AML-193 (cell line): ENCODE data around the gene POC1B.
A peak's percentile ranks its signal among the peaks of the same experiment; 100 is the strongest.

Source experiments
- DNase-seq, 2 experiments: peaks; one replicate each; lab custom pipeline; 2025; lab: John Stamatoyannopoulos, UW

The POC1B gene

GRCh38 chr12:89389755-89390661 lies 135.8 kb downstream of the POC1B start:
- no peak for DNase-seq

DNA sequence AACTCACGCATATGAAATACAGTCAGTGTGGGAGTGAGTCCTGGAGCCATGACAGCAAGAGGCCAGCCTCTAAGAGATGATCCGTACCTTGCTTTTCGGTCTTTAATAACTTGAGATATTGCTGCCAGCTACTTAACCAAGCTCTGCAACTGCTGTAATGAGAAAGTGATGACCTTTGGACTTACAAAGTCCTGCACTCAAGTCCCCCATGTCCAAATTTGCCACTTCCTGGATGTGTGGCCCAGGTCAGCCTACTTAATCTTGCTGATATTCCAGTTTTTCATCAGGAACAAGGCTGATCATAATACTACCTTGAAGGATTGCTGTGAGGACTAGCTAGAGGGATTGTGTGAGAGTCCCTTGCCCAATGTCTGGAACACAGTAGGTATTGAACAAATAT lies 139.7 kb downstream of the POC1B start:
- DNase-seq: no peak

- DNase-seq: no peak
Measured at GRCh38 chr12:89384807-89385206, 141.0 kb downstream of the POC1B start.

DNA sequence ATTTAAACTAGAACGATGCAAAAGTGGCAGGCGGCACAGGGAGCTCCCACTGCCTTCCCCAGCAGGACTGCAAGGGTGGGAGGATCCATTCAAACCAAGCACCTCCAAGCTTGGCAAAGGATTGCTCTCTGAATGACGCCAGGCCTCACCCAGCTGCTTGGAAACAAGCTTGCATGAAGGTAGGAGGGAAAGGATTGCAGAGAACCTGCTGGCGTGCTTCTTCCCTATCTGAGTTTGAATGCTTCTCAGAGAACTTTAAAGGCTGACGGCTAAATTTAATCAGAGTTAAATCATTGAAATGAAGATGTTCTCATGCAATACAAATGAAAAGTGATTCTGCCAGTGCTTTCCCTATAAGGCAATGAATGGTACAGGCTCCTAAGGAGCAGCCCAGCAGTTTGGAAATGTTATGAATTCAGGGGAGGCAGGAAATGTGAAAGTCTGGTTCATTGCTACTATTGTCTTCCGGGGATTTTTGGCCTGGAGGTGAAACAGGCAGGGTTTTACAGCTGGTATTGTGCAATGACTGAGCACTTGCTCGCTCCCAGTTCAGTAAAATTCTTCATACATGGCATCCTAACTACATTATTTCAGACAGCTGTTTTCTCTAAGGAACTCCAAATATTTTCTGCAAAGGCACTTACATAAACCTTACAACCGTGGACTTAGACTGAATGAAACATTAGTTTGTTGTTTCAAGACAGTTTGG lies 141.6 kb downstream of the POC1B start:
- DNase-seq: peak; percentile 69 to 81

GRCh38 chr12:89383235-89384049 lies 142.4 kb downstream of the POC1B start:
- peak; percentile 13 to 55 for DNase-seq

DNA sequence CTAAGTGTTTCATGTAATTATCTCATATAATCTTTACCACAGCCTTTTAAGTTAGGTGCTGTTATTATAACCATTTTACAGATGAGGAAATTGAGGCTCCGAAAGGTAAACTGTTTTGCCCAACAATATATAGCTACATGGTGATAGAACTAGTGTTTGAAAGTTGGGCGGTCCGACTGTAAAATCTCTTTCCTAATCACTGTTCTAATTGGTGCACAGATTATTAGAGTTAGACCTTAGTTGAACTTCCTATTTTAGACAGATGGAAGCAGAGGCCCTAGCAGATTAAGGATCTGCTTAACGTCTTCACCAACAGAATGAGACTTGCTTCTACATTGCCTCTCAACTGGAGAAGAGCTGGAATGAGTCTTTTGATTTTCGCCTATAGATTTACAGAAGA lies 143.5 kb downstream of the POC1B start:
- peak in 1 of 2 experiments; percentile 21 for DNase-seq

DNA sequence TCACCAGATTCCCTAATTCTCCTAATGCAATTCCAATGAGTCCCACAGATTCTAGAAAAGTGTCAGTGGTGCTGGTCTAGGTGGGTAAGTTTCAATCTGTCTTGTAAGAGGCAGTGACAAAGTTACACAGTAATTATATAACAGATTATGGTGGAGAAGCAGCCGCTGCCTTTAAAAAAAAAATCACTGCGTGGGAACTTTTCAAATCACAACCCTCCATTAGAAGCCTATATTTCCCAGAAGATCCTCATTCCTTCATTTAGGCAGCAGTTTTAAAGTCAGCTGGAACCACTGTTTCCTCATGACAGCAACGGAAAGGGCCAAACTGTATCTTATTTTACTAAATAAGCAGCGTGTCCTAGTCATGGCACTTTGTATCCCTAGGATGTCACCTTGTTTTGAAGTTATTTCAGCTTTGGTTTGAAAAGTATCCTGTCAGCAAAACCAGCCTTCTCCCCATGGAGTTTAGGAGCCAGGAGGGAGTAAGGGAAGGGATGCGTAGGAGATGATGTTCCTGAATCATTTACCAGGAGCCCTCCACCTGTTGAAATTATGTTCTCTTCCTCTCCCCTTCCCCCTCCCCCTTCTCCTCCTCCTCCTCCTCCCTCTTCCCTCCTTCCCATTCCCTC lies 145.9 kb downstream of the POC1B start:
- DNase-seq: no peak

DNA sequence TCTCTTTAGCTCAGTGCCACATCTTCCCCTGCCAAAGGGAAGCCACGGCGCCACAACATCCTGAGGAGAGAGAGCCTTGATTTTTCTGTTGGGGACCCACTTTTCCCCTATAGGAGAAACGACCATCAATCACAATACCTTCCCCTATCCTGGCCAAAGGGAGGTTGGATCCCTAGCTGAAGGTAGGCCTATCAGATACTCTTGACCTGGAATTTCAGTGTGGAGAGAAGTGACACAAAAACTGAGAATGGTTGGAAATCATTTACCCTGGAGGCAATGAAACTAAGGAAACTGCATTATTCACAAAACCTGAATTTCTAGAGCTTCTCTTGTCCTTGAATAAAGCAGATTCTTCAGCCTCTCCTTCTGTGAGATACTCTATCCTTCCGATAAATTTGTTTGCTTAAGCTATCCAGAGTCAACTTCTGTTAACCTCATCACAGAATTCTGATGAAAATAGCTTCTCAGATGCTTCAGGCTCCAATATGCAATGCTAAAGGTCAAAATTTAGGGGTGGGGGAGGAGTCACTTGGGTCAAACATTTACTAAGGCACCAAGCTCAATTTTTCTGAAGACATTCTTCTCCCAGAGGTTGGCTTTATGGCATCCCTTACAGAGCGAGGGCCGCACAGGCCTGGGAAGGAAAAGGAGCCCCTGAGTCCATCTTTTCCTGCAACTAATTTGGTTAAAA lies 146.6 kb downstream of the POC1B start:
- DNase-seq: no peak

DNA sequence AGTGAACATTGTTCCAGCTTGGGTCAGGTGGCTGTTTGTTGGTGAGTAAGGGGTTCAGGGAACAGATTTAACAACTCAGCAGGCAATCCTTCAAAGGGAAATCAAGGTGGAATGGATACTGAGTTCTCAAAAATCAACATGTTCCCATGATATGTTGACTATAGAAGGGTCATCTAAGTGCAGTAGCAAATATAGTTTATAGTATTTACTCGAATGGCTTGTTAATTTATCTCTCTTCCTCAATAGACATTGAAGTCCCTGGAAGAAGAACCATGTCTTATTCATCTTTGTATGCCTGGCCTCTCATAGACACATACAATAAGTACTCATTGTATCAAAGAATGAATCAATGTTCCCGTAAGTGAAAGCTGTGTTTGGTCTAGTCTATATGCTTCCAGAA lies 149.0 kb downstream of the POC1B start:
- no peak for DNase-seq

GRCh38 chr12:89376202-89376529 lies 149.7 kb downstream of the POC1B start:
- DNase-seq: no peak

GRCh38 chr12:89373763-89374572 lies 151.9 kb downstream of the POC1B start:
- no peak for DNase-seq

DNA sequence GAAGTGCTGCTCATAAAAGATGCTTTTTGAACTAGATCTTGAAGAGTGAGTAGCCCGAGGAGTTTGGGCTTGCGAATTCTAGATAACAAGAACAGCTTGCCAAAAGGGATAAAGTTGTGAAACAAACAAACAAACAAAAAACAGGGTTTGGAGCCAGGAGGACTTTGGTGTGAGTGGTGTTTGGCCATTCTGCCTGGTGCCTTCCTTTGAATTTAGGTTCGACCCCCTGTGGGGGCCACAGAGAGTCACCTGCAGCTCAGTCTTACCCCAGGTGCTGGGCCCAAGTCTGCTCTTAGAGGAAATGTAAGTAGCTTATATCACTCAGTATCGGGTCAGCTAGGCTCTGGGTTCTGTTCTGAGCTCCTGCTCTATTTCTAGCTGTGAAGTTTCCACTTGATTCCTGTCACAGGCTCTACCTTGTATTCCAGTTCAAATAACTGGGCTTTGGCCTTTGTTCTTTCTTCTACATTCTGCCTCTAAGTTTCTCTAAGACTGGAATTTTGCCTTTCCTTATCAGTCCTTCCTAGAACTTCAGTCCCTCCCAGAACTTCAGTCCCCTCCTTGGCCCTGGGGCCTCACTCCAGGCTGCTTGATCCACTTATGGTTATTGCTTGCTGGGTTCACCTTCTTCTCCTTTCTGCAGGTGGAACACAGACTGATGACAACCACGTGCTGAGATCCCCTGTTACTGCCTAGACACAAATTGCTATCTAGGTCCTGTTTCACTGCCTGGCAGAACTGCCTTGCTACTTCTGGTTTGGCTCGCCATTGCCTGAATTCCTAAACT lies 153.1 kb downstream of the POC1B start:
- no peak for DNase-seq

- DNase-seq: no peak
Measured at GRCh38 chr12:89370850-89371249, 155.0 kb downstream of the POC1B start.

GRCh38 chr12:89370421-89370831 lies 155.4 kb downstream of the POC1B start:
- peak; percentile 15 to 17 for DNase-seq
